Stimulated activated CD4-positive, alpha-beta T cell treated with anti-CD3 and anti-CD28 coated beads, Interleukin-1b, Interleukin-23, amount 100 ng/mL, for 4 hours (primary cell): ENCODE data around the gene LMNB1.
"Not testable (repeated sequence)": the region's sequence is repeated elsewhere in the genome, so short reads cannot be mapped to it uniquely, and the experiment has no call there.

Experiments used
- DNase-seq, 2 donors: peaks; one replicate each; pipeline ENCODE4 v3.0.0-alpha.2; 2020; ENCODE audit warnings: low read depth in 2 of 2

LMNB1 gene

DNA sequence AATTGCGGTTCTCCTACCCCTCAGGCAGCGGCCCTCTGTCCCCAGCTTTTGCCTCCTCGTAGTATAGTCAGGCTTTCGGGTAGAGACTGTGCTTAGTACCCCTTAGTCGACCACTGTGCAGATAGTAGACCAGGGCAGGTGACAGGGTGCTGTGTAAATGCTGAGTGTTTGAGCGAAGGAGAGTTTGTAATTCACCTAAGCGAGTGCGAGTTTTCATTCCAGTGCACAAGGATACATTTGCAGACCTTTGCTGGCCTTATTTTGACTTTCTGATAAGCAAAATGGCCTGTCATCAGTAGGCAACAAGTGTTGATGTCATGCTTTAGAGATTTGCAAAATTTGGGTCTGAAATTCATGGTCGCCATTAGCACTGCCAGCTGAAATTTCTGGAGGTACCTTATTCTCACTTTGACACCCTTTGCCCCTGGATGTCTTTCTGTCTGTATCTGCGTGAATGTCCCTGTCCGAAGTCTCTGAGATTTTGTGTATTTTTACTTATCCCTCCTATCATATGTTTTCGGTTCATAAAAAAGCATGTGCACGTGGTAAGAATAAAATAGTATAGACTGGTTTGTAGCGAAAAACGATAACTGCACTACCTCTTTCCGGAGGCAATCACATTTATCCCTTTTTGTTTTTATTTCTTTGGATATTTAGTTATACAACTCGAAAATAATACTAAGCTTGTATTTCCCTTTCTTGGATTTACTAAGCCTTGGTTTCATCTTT lies 1.9 kb downstream of the LMNB1 start:
- no peak for DNase-seq

DNA sequence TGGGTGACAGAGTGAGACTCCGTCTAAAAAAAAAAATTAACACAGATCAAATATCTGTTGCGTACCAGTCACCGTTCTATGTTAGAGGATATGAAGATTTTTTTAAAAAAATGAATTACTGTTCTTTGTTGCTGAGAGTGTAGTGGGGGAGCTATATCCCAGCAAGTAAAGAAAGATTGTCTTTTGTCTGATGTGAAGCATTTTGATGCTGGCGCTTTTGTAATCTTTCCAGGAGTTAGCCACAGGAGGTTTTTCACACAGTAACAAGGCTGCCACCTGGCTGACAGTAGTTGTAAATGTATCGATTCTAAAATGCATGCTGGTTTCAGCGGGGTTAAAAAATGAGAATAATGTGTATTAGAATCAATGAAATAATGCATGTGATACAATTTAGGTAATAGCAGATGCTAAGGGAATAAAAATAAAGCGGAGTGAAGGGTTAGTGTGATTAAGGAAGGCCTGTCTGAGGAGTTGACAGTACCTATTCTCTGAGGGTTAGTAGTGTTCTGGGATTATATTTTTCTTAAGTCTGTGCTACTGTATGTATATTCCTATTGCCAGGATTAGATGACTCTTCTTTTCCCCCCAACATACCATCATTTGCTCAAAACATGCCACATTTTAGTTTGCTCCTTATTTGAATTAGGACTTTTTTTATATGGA lies 3.4 kb downstream of the LMNB1 start:
- peak in 1 of 2 donors; percentile 45 for DNase-seq

- not testable (repeated sequence) for DNase-seq
Measured at GRCh38 chr5:126788409-126788808, 11.5 kb downstream of the LMNB1 start.

DNA sequence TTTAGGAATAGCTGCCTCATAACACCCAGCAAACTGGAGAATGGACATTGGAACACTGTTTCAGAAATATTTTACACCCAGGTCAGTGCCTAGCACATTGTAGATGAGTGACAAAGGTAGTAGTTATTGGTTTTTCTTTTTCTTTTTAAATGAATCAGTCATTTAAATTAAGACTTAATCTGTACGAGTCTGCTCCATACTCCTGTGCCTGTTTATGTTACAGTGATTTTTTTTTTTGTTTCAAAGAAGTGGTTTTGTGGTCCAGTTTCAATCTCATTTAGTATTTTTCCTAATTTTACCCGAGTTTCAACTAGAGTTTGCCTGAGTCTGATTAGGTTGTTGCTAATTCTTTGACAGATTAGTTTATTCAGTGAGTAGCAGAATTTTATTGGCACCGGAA lies 16.2 kb downstream of the LMNB1 start:
- no peak for DNase-seq

GRCh38 chr5:126793648-126794047 lies 16.7 kb downstream of the LMNB1 start:
- not testable (repeated sequence) for DNase-seq

DNA sequence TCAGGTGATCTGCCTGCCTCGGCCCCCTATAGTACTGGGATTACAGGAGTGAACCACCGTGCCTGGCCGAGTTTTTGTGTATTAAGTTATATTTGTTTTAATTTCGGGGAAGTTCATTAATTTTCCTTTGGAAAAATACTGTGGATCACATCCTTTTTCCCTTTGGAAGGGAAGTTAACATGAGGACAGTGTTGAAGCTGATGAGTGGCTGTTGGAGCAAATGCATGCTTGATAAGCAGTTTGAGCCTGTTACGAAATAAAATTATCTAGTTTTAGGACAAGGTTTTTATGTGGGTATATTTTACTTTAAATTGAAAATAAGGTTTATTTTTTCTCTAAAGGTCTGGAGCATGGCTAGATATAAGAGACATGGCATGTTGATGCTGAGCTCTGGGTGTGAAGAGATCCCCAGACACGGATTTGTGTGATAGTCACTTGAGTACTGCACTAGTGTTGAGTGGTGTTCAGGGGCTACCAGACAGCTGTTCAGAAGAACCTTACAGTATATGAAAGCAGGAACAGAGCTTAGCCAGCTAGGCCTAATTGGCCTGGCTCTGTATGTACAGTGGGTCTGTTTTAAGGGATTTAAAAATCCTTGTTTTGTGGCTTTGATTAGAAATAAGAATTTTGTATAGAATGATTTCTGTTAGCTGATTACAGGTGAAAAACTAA lies 17.4 kb downstream of the LMNB1 start:
- no peak for DNase-seq

DNA sequence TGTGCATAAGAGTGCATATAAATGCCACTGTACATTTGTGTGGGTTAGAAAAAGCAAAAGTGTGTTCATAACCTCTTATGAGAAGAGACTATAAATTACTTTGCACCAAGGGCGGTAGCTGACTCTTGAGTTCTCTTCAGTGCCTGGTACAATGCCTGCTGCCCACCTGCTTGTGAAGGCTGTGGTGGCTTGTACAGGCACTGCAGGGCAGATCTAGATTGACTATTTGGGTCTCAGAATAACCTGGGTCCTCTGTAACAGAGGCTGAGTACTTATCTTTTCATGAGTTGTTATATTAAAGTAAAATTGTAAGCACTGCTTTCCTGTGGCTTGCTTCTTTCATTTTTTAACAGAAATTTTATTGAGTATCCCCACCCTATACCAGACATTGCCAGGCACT lies 22.8 kb downstream of the LMNB1 start:
- no peak for DNase-seq

- no peak for DNase-seq
Measured at GRCh38 chr5:126801174-126801991, 24.4 kb downstream of the LMNB1 start.

- DNase-seq = no peak
Measured at GRCh38 chr5:126801992-126802294, 25.0 kb downstream of the LMNB1 start.

- no peak for DNase-seq
Measured at GRCh38 chr5:126805063-126805462, 28.1 kb downstream of the LMNB1 start.

DNA sequence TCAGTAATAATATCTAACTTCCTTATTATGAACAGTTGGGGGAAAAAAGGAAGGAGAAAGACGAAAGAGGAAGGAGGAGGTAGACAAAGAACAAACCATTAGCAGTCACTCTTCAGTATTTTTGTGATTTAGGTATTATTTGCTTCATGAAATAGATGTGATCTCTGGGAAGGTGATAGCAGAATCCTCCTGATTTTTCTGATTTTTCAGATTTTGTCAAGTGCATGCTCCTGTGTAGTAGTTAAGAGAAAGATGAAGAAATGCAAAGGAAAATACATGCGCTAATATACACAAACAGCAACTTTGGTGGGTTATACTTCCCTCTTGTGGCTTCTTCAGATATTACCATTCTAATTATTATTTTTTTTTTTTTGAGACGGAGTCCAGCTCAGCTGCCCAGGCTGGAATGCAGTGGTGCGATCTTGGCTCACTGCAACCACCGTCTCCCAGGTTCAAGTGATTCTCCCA lies 31.6 kb downstream of the LMNB1 start:
- no peak for DNase-seq

- DNase-seq = no peak
Measured at GRCh38 chr5:126809916-126810315, 33.0 kb downstream of the LMNB1 start.

DNA sequence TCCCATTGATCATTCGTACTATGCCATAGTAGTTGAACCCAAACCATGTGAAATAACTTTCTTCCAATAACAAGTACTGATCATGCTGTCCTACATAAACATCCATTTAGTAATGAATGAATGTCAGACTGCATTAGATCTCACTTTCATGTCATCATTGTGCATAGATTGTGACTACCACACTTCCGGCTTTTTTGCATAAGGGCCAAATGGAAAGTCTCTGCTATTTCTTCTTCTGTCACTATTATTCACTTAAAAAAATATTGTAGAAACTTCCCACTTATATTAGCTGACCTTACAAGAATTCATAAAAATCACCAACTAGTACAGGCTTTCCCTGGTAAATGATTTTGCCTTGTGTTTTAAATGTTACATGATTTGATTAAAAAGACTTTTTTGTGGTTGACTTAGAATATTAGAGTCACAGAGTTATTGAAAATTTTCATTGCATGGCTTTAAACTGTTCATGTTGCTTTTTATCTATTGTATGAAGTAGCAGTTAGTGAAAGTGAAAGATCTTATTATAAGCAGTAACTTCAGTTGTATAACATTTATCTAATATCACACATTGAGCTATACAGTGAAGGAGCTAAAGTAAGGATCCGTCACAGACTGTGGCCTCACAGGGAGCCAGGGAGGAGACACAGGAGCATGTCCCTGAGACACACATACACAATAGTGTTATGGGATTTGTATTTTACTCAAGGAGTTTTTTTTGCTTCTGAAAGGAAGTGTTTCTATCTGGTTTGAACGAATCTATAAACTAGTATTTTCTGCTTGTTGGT lies 33.9 kb downstream of the LMNB1 start:
- no peak for DNase-seq

- DNase-seq = no peak
Measured at GRCh38 chr5:126811515-126812198, 34.7 kb downstream of the LMNB1 start.

GRCh38 chr5:126812199-126812570 lies 35.2 kb downstream of the LMNB1 start:
- DNase-seq = no peak

DNA sequence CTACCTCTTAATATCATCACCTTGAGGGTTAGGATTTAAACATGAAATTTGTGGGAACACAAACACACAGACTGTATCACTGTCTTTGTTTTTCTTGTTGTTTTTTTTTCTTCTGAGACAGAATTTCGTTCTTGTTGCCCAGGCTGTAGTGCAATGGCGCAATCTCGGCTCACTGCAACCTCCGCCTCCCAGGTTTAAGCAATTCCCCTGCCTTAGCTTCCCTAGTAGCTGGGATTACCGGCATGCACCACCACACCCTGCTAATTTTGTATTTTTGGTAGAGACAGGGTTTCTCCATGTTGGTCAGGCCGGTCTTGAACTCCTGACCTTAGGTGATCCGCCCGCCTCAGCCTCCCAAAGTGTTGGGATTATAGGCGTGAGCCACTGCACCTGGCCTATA lies 36.9 kb downstream of the LMNB1 start:
- DNase-seq = not testable (repeated sequence)

DNA sequence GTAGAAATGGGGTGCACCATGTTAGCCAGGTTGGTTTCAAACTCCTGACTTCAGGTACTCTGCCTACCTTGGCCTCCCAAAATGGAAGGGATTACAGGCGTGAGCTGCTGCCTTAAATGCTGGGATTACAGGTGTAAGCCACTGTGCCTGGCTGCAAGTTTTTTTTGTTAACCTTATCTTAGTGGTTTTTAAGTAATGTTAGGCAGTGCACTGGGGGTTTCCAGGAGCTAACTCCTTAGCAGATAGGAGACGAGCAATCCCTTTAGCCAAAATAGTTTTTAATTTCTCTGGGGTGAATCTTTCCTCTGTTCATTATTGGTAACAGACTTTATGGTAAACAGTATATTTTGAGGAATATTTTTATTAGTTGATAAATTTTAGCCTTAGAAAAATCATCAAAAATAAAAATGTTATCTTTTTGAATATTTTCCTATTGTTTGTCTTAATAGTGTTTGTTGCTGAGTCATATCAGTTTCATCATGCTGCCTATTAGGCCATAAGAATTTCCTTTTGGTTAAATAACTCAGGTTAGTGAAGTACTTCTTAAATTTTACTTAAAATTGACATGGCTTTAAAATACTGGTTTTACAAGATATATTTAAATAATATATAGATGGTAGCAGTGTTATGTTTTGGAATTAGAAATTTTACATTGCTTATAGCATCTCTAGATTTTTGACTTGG lies 37.9 kb downstream of the LMNB1 start:
- no peak for DNase-seq

- DNase-seq = no peak
Measured at GRCh38 chr5:126816649-126817048, 39.7 kb downstream of the LMNB1 start.

DNA sequence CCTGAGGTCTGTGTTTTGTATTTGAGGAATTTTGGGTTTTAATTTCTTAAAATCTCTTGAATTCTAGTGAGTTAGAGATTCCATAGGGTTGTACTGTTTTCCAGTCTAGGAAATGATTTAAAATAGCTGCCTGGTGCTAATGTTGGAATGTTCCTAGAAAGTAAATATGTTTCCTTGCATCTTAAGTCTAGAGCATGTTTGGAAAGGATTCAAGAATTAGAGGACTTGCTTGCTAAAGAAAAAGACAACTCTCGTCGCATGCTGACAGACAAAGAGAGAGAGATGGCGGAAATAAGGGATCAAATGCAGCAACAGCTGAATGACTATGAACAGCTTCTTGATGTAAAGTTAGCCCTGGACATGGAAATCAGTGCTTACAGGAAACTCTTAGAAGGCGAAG lies 41.8 kb downstream of the LMNB1 start:
- no peak for DNase-seq

DNA sequence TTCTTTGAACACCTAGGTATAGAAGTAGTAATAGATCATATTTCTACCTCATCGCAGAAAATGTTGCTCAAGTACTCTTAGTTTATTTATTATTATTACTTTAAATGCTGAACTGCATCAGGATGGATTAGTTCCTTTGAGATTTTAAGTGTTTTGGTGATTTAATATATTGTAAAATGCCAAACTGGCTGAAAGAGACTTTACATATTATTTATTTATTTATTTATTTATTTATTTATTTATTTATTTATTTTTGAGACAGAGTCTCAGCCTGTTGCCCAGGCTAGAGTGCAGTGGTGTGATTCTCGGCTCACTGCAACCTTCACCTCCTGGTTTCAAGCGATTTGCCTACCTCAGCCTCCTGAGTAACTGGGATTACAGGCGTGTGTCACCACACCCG lies 42.3 kb downstream of the LMNB1 start:
- DNase-seq = no peak
